HCT116 (cell line): Measurements from ENCODE around the gene DDX54. TPM values are rescaled to one million over a fixed set of nuclear protein-coding genes. Genes with fewer than 3 reads are reported as not detected.

Experiments used
- ATAC-seq: fragments of 200-7000 bp; cut with Tn5 transposase; 2 replicates; pipeline ENCODE4 v1.9.1; 2020; ENCODE audit warnings: mild to moderate bottlenecking, moderate library complexity
- BruUV-seq: library from RNA; stranded (reverse); fragments of 400-500 nt; replicated peaks from 2 replicates; lab custom pipeline; 2021; lab: Mats Ljungman, UMichigan
- CTCF ChIA-PET: fragments of 300-600 bp; sonication (Branson Sonifier 250); formaldehyde crosslinking; loops from one replicate; lab custom pipeline; 2021; ENCODE audit warnings: antibody characterized with exemption; lab: Charles Lee
- POLR2A ChIA-PET: fragments of 300-600, 350-600 bp; sonication (Branson Sonifier 250); formaldehyde crosslinking; loops from one replicate; lab custom pipeline; 2021; ENCODE audit warnings: antibody characterized with exemption; lab: Charles Lee
- RAD21 ChIA-PET, 2 experiments: fragments of 300-600 bp; sonication (Branson Sonifier 250); formaldehyde crosslinking; loops; one replicate each; lab custom pipeline; 2023; ENCODE audit warnings: low total read pairs in 2 of 2; ENCODE audit not compliant: uncharacterized antibody in 2 of 2, unreplicated experiment in 2 of 2, low non-redundant PET in 1 of 2; lab: Charles Lee
- DNase-seq: peaks from one replicate; pipeline ENCODE4 v3.0.0-alpha.2; 2010; ENCODE audit warnings: low read depth, low spot score
- H2AFZ ChIP-seq: fragments of 200-600 bp; shearing (Covaris generic), sonication (generic); 2 replicates; pipeline ENCODE4 v1.6.1; 2017; ENCODE audit warnings: low read depth, mixed run types, mixed read lengths, antibody characterized with exemption, low read length; ENCODE audit not compliant: poor library complexity, severe bottlenecking
- H3K27ac ChIP-seq: 2 replicates; pipeline ENCODE4 v1.5.1; 2012; ENCODE audit warnings: low read depth, low read length
- H3K27me3 ChIP-seq: fragments of 200-600 bp; sonication (generic); 2 replicates; pipeline ENCODE4 v1.6.1; 2016; ENCODE audit warnings: mixed run types, low read length, mixed read lengths; ENCODE audit not compliant: insufficient read depth
- H3K36me3 ChIP-seq, 2 experiments: fragments of 200-500 bp in 1 of 2; fragments of 200-600 bp in 1 of 2; sonication (Bioruptor generic) in 1 of 2; sonication (generic) in 1 of 2; 2 replicates each; pipeline versions ENCODE4 v1.5.1 to v1.6.1; 2014 to 2016; ENCODE audit warnings: low read length in 2 of 2, inconsistent platforms in 1 of 2, mixed read lengths in 1 of 2, mixed run types in 1 of 2; ENCODE audit not compliant: insufficient read depth in 2 of 2, control insufficient read depth in 1 of 2
- H3K4me1 ChIP-seq, 2 experiments: fragments of 200-600 bp in 1 of 2; sonication (generic) in 1 of 2; 2 replicates each; pipeline versions ENCODE4 v1.5.1 to v1.6.1; 2012 to 2017; ENCODE audit warnings: low read length in 2 of 2, inconsistent platforms in 1 of 2, mild to moderate bottlenecking in 1 of 2, mixed read lengths in 1 of 2, mixed run types in 1 of 2, moderate library complexity in 1 of 2; ENCODE audit not compliant: insufficient read depth in 2 of 2, control insufficient read depth in 1 of 2
- H3K4me2 ChIP-seq: fragments of 200-600 bp; sonication (generic); 2 replicates; pipeline ENCODE4 v1.6.1; 2017; ENCODE audit warnings: mixed run types, low read length, mixed read lengths
- H3K4me3 ChIP-seq, 2 experiments: fragments of 200-600 bp in 1 of 2; sonication (generic) in 1 of 2; replicated peaks in 1 of 2; 2 replicates each; pipeline ENCODE4 v1.5.1; 2011 to 2016; ENCODE audit warnings: low read length in 2 of 2, control low read depth in 1 of 2, low read depth in 1 of 2, mild to moderate bottlenecking in 1 of 2, mixed read lengths in 1 of 2, mixed run types in 1 of 2
- H3K79me2 ChIP-seq: fragments of 200-600 bp; sonication (generic); 2 replicates; pipeline ENCODE4 v1.6.1; 2017; ENCODE audit warnings: mild to moderate bottlenecking, mixed run types, low read length, moderate library complexity, mixed read lengths; ENCODE audit not compliant: insufficient read depth
- H3K9ac ChIP-seq: fragments of 200-600 bp; sonication (generic); 2 replicates; pipeline ENCODE4 v1.6.1; 2016; ENCODE audit warnings: low read length, mixed read lengths
- H3K9me2 ChIP-seq: fragments of 200-600 bp; sonication (generic), shearing (Covaris generic); 2 replicates; pipeline ENCODE4 v1.6.1; 2017; ENCODE audit warnings: mixed run types, mild to moderate bottlenecking, moderate library complexity; ENCODE audit not compliant: insufficient read depth
- H3K9me3 ChIP-seq, 2 experiments: fragments of 200-500 bp in 1 of 2; fragments of 200-600 bp in 1 of 2; sonication (Bioruptor generic) in 1 of 2; sonication (generic) in 1 of 2; 2 replicates each; pipeline ENCODE4 v1.6.1; 2014 to 2017; ENCODE audit warnings: low read length in 2 of 2, mixed read lengths in 2 of 2, inconsistent platforms in 1 of 2, low read depth in 1 of 2, mild to moderate bottlenecking in 1 of 2, mixed run types in 1 of 2, moderate library complexity in 1 of 2; ENCODE audit not compliant: control insufficient read depth in 1 of 2, insufficient read depth in 1 of 2
- H4K20me1 ChIP-seq: fragments of 200-600 bp; sonication (generic), shearing (Covaris generic); 2 replicates; pipeline ENCODE4 v1.6.1; 2017; ENCODE audit warnings: mixed run types, mild to moderate bottlenecking, moderate library complexity; ENCODE audit not compliant: insufficient read depth
- FOSL1 ChIP-seq: IDR thresholded peaks from 2 replicates; pipeline ENCODE4 v1.6.1; 2012; ENCODE audit warnings: low read depth
- RAD21 ChIP-seq: IDR thresholded peaks from 2 replicates; pipeline ENCODE4 v1.6.1; 2012; ENCODE audit warnings: low read depth, mild to moderate bottlenecking
- REST ChIP-seq: IDR thresholded peaks from 2 replicates; pipeline ENCODE4 v1.6.1; 2012; ENCODE audit warnings: low read depth
- intact Hi-C: fragments of 100-400 bp; cut with micrococcal nuclease; formaldehyde crosslinking; loops from 2 replicates; pipeline ENCODE4 v1.10.0; 2022
- total RNA-seq: library from RNA; stranded (reverse); gene quantifications from one replicate; pipeline ENCODE4 v1.2.1, GENCODE V29; 2021; ENCODE audit not compliant: unreplicated experiment

The DDX54 gene
- total RNA-seq, 1 experiment from 2014 or later = 110 TPM

- no peak for TF ChIP-seq REST
Measured at GRCh38 chr12:113155646-113156045, 29.6 kb downstream of the DDX54 start (continued).

- no TSS peak for BruUV-seq
- Histone ChIP-seq H2AFZ (no peak overlapping the region), H3K4me2 (no peak overlapping the region), H3K4me3 (no peak overlapping the region), H3K79me2 (no peaks in the 10 kb centered on the region), H3K4me1 (peaks cover 8 to 22% of the 10 kb centered on the region in 2 experiments), H3K36me3 (peaks cover 10 to 18% of the 10 kb centered on the region in 2 experiments; a peak in 3 of 4 replicates), H3K9me2 (no peaks in the 10 kb centered on the region), H4K20me1 (no peaks in the 10 kb centered on the region), H3K27ac (no peak overlapping the region), H3K27me3 (no peaks in the 10 kb centered on the region), H3K9me3 (no peaks in the 10 kb centered on the region), H3K9ac (no peak overlapping the region)
- ATAC-seq (no peak), DNase-seq (no peak)
- POLR2A ChIA-PET = no interaction called here
- intact Hi-C loops = no loop called here
- CTCF ChIA-PET = no interaction called here
- TF ChIP-seq RAD21 (no peak), FOSL1 (no peak)
- RAD21 ChIA-PET = no interaction called here
Measured at GRCh38 chr12:113155060-113155459, 30.2 kb downstream of the DDX54 start.
